ENCODE results near the gene VANGL2.

VANGL2 gene

GRCh38 chr1:160466961-160467360 lies 66.6 kb downstream of the VANGL2 start:
- DNase-seq = no peak

DNA sequence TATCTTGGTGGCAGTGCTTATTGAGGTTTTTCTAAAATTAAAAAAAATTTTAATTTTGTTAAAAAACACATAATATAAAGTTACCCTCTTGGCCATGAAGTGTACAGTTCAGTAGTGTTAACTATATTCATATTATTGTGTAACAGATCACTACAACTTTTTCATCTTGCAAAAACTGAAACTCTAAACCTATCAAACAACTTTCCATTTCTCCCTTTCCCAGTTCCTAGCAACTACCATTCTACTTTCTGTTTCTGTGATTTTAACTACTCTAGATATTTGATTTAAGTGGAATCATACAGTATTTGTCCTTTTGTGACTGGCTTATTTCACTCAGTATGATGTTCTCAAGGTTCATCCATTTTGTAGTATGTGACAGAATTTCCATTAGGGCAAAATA lies 67.2 kb downstream of the VANGL2 start:
- no peak for DNase-seq

- DNase-seq = no peak
Observed at GRCh38 chr1:160471253-160471652, 70.9 kb downstream of the VANGL2 start.

- no peak for DNase-seq
Observed at GRCh38 chr1:160472112-160472511, 71.7 kb downstream of the VANGL2 start.

DNA sequence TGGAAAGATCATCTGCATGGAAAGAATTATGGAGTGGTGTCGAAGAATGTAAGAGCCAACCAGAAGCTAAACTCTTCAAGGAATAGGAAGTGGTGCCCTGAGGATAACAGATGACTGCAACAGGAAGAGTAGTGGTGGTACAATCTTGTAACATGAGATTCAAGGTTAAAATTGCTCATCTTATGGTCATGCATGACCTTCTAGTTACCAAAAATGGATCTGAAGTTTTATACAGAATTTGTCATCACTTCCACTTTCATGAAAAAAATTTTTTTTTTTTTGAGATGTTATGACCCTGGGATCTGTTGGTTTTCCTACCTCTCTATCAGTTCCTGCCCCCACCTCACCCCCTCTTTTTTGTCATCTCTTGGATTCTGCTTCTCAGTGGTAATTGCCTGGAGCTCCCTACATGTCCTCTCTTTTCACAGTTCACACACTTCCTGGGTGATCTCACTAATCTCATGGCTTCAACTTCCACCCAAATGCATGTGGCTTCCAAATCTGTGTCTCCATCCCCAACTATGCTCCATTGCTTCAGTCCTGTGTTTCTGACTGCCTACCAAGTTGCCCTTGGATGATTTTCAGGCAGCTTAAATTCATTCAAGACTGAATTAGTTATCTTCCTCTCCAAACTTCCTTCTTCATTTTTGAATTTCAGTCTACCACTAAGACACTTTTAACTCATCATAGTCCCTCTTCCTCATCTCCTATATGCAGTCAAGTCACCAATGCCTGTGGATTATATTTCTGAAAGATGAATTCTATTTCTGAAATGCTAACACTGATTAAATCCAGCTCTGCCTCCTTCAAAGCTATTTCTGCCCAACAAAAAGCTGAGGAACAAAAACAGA lies 74.3 kb downstream of the VANGL2 start:
- no peak for DNase-seq

All from RPMI8226 (cell line).